LoVo (cell line): ENCODE data around the gene PCDHB7.
A peak's percentile ranks its signal among the peaks of the same experiment; 100 is the strongest.
"Not testable (repeated sequence)": the region's sequence is repeated elsewhere in the genome, so short reads cannot be mapped to it uniquely, and the experiment has no call there.

Source experiments
- DNase-seq: peaks from one replicate; pipeline ENCODE4 v3.0.0-alpha.2; 2016; ENCODE audit warnings: low spot score

PCDHB7 gene

GRCh38 chr5:141180313-141180712 is 7.9 kb downstream of the PCDHB7 start:
- DNase-seq = no peak

- no peak for DNase-seq
Observed at GRCh38 chr5:141182248-141182647, 9.8 kb downstream of the PCDHB7 start, which contains the start of gene PCDHB16. PCDHB16 (plus strand) TSS chr5:141182387; CDS start chr5:141182560, 173 bp downstream.

DNA sequence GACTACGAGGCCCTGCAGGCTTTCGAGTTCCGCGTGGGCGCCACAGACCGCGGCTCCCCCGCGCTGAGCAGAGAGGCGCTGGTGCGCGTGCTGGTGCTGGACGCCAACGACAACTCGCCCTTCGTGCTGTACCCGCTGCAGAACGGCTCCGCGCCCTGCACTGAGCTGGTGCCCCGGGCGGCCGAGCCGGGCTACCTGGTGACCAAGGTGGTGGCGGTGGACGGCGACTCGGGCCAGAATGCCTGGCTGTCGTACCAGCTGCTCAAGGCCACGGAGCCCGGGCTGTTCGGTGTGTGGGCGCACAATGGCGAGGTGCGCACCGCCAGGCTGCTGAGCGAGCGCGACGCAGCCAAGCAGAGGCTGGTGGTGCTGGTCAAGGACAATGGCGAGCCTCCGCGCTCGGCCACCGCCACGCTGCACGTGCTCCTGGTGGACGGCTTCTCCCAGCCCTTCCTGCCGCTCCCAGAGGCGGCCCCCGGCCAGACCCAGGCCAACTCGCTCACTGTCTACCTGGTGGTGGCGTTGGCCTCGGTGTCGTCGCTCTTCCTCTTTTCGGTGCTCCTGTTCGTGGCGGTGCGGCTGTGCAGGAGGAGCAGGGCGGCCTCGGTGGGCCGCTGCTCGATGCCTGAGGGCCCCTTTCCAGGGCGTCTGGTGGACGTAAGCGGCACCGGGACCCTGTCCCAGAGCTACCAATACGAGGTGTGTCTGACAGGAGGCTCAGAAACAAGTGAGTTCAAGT is 11.8 kb downstream of the PCDHB7 start:
- DNase-seq = not testable (repeated sequence)

GRCh38 chr5:141186897-141187512 is 14.6 kb downstream of the PCDHB7 start, which contains the start of gene PCDHB9:
PCDHB9 (plus strand) TSS chr5:141187161; CDS start chr5:141187319, 158 bp downstream.
- peak; percentile 25 for DNase-seq

DNA sequence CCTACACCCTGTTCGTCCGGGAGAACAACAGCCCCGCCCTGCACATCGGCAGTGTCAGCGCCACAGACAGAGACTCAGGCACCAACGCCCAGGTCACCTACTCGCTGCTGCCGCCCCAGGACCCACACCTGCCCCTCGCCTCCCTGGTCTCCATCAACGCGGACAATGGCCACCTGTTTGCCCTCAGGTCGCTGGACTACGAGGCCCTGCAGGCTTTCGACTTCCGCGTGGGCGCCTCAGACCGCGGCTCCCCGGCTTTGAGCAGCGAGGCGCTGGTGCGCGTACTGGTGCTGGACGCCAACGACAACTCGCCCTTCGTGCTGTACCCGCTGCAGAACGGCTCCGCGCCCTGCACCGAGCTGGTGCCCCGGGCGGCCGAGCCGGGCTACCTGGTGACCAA is 16.2 kb downstream of the PCDHB7 start:
- DNase-seq = not testable (repeated sequence)

- not testable (repeated sequence) for DNase-seq
Observed at GRCh38 chr5:141189131-141189530, 16.7 kb downstream of the PCDHB7 start.

GRCh38 chr5:141192110-141192725 is 19.8 kb downstream of the PCDHB7 start, which contains the start of gene PCDHB10:
PCDHB10 (plus strand) TSS chr5:141192353; CDS start chr5:141192553, 200 bp downstream.
- peak; percentile 18 for DNase-seq

DNA sequence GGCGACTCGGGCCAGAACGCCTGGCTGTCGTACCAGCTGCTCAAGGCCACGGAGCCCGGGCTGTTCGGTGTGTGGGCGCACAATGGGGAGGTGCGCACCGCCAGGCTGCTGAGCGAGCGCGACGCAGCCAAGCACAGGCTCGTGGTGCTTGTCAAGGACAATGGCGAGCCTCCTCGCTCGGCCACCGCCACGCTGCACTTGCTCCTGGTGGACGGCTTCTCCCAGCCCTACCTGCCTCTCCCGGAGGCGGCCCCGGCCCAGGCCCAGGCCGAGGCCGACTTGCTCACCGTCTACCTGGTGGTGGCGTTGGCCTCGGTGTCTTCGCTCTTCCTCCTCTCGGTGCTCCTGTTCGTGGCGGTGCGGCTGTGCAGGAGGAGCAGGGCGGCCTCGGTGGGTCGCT is 21.9 kb downstream of the PCDHB7 start:
- not testable (repeated sequence) for DNase-seq

DNA sequence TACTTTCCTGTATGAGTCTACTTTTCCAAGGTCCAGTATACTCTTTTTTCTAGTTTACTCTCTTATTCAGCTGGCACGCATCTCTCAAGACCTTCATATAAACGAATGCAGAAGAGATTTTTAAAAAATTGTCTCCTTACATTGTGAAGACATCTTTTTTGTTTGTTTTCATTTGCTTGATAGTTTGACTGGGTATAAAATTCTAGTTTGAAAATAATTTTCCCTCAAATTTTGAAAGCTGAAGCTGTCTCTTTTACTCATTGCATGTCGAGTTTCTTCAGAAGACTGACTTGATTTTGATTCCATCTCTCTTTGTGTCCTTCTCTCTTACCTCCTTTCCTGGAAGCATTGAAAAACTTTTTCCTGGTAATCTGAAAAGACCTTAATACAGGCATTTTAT is 23.9 kb downstream of the PCDHB7 start:
- no peak for DNase-seq

- DNase-seq = no peak
Observed at GRCh38 chr5:141199359-141200235, 27.2 kb downstream of the PCDHB7 start, which contains the start of gene PCDHB11. PCDHB11 (plus strand) TSS chr5:141199627; CDS start chr5:141199775, 148 bp downstream.

DNA sequence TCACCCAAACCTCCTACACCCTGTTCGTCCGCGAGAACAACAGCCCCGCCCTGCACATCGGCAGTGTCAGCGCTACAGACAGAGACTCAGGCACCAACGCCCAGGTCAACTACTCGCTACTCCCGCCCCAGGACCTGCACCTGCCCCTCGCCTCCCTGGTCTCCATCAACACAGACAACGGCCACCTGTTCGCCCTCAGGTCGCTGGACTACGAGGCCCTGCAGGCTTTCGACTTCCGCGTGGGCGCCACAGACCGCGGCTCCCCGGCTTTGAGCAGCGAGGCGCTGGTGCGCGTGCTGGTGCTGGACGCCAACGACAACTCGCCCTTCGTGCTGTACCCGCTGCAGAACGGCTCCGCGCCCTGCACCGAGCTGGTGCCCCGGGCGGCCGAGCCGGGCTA is 28.7 kb downstream of the PCDHB7 start:
- not testable (repeated sequence) for DNase-seq

- not testable (repeated sequence) for DNase-seq
Observed at GRCh38 chr5:141201646-141202045, 29.2 kb downstream of the PCDHB7 start.

DNA sequence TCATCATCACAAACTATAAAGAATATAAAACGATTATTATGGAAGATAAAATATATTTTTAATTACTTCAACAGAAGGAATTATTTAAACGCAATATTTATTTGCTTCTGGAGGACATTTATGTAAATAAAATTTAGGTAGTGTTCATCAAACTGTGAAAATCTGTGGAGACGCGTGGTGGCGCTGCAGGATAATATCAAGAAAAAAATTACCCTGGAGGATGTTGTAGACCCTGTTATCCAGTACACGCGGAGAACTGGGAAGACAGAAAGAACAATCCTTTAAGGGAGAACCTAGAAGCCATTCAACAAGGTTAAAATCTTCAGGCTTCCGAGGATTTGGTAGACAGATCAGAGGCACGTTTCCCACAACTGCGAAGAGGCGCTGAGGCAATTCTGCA is 36.0 kb downstream of the PCDHB7 start, which contains the start of gene PCDHB12:
Gene PCDHB12 (plus strand): TSS at position 242 of the 400 bp plus-strand sequence. CDS start 189 bp downstream, outside the sequence.
- DNase-seq = no peak

GRCh38 chr5:141210281-141210680 is 37.8 kb downstream of the PCDHB7 start:
- not testable (repeated sequence) for DNase-seq

GRCh38 chr5:141210849-141211248 is 38.4 kb downstream of the PCDHB7 start:
- not testable (repeated sequence) for DNase-seq

- not testable (repeated sequence) for DNase-seq
Observed at GRCh38 chr5:141213656-141214339, 41.4 kb downstream of the PCDHB7 start, which contains the start of gene PCDHB13. PCDHB13 (plus strand) TSS chr5:141213919; CDS start chr5:141214124, 205 bp downstream.

GRCh38 chr5:141214583-141214982 is 42.1 kb downstream of the PCDHB7 start:
- not testable (repeated sequence) for DNase-seq

DNA sequence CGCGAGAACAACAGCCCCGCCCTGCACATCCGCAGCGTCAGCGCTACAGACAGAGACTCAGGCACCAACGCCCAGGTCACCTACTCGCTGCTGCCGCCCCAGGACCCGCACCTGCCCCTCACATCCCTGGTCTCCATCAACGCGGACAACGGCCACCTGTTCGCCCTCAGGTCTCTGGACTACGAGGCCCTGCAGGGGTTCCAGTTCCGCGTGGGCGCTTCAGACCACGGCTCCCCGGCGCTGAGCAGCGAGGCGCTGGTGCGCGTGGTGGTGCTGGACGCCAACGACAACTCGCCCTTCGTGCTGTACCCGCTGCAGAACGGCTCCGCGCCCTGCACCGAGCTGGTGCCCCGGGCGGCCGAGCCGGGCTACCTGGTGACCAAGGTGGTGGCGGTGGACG is 43.1 kb downstream of the PCDHB7 start:
- not testable (repeated sequence) for DNase-seq

DNA sequence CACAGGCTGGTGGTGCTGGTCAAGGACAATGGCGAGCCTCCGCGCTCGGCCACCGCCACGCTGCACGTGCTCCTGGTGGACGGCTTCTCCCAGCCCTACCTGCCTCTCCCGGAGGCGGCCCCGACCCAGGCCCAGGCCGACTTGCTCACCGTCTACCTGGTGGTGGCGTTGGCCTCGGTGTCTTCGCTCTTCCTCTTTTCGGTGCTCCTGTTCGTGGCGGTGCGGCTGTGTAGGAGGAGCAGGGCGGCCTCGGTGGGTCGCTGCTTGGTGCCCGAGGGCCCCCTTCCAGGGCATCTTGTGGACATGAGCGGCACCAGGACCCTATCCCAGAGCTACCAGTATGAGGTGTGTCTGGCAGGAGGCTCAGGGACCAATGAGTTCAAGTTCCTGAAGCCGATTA is 43.6 kb downstream of the PCDHB7 start:
- not testable (repeated sequence) for DNase-seq

- DNase-seq = peak; percentile 56
Observed at GRCh38 chr5:141223112-141223783, 50.8 kb downstream of the PCDHB7 start, which contains the start of gene PCDHB14. PCDHB14 (plus strand) TSS chr5:141223343; CDS start chr5:141223506, 163 bp downstream.
